ENCODE data around the gene OR51F1. TPM values are rescaled to one million over a fixed set of nuclear protein-coding genes. Genes with fewer than 3 reads are reported as not detected.
"Not testable (repeated sequence)": the region's sequence is repeated elsewhere in the genome, so short reads cannot be mapped to it uniquely, and the experiment has no call there.

OR51F1 gene
- total and polyA plus RNA-seq, 2 of the 4 experiments (the other 2 are of a cell fraction), result not detected

DNA sequence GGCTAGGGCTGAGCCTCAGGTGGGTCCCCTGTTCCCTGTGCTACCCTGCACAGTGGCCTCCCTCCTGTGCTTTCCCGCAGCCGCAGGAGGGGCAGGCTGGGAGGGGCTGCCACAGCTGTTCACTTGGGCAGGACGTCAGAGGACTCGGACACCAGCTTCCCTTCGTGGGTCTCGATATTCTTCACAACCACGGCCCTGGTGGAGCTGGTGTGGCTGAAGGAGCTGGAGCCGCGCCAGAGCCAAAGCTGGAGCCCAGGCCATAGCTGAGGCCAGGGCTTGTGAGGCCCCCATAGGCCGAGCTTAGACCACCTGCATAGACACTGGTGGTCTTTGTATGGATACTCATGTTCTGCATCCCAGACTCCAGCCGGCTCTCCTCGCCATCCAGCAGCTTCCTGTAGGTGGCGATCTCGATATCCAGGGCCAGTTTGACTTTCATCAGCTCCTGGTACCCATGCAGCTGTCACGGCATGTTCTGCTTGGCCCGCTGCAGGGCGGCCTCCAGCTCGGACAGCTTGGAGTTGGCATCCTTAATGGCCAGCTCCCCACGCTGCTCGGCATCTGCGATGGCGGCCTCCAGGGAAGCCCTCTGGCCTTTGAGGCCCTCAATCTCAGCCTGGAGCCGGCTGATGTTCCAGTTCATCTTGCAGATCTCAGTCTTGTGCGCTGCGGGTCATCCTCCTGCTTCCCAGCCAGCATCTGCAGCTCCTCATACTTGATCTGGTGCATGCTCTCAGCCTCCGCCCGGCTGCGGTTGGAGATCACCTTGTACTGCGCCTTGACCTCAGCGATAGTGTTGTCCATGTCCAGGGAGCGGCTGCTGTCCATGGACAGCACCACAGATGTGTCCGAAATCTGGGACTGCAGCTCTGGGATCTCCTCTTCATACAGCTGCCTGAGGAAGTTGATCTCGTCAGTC, 46.9 kb downstream of the OR51F1 start:
- H3K36me3 ChIP-seq (ENCODE audit: control insufficient read depth, insufficient read depth, low read length); H3K4me2 ChIP-seq (ENCODE audit: low read depth, low read length); H3K4me1 ChIP-seq (ENCODE audit: control insufficient read depth, insufficient read depth, low read length); H3K9me1 ChIP-seq (ENCODE audit: insufficient read depth, low read length); H2BK120ac ChIP-seq (ENCODE audit: low read depth, low read length); H3K56ac ChIP-seq (ENCODE audit: extremely low read depth, insufficient read depth, low read length); POLR2A ChIA-PET (ENCODE audit: unreplicated experiment); H3K9me3 ChIP-seq (ENCODE audit: control insufficient read depth, insufficient read depth, low read length); H3K27me3 ChIP-seq (ENCODE audit: control insufficient read depth, insufficient read depth, low read length); H3K9ac ChIP-seq (ENCODE audit: low read depth, low read length); H4K91ac ChIP-seq (ENCODE audit: insufficient read depth, low read depth, low read length); H2BK15ac ChIP-seq (ENCODE audit: low read depth, low read length); H2AFZ ChIP-seq (replicated peaks; ENCODE audit: low read length, poor library complexity); H2AK5ac ChIP-seq (ENCODE audit: low read depth, low read length); DNase-seq; H3K14ac ChIP-seq (replicated peaks; ENCODE audit: low read depth, low read length); H2AK9ac ChIP-seq (replicated peaks; ENCODE audit: low read depth, low read length, poor library complexity); H3K18ac ChIP-seq (ENCODE audit: low read depth, low read length); intact Hi-C loops (cut with micrococcal nuclease); H2BK20ac ChIP-seq (ENCODE audit: low read depth, low read length); dilution Hi-C loops (cut with HindIII; ENCODE audit: low sequenced_read_pairs, unreplicated experiment); in situ Hi-C loops (cut with MboI; ENCODE audit: low sequenced_read_pairs); H3K4ac ChIP-seq (ENCODE audit: low read depth, low read length); BruUV-seq (replicated peaks); H3K79me1 ChIP-seq (ENCODE audit: low read depth in 1 of 2, low read length in 2 of 2); H2BK5ac ChIP-seq (ENCODE audit: low read depth, low read length, poor library complexity, severe bottlenecking); H4K20me1 ChIP-seq (ENCODE audit: insufficient read depth, low read length); H3K27ac ChIP-seq (ENCODE audit: insufficient read depth, low read length); H4K5ac ChIP-seq (ENCODE audit: low read depth, low read length); ATAC-seq (ENCODE audit: low read depth); H4K8ac ChIP-seq (ENCODE audit: low read depth in 2 of 2, low read length in 2 of 2); H3K23ac ChIP-seq (ENCODE audit: low read depth, low read length); CTCF ChIA-PET; H3K4me3 ChIP-seq (ENCODE audit: insufficient read depth, low read depth, low read length): not testable (repeated sequence)
- WGBS, 2 experiments (ENCODE audit: extremely low coverage in 2 of 2, insufficient read length in 1 of 2), result 83% methylated on average over 19 of the region's 33 CpGs; no CpG with 5 or more reads in 1 of the 2 experiments

Small RNA genes within 50 kb of the gene (microRNA-seq; reads per million reads assigned to microRNA genes)
- not detected for gene RF00091 (ENCODE audit: insufficient read depth, insufficient read length)

Small RNA genes within 50 kb of the gene (small RNA-seq; reads per million reads assigned to genes)
- 0 to 0.08 (median 0) reads per million in 5 experiments for gene RF00091

Other genes with a start within 250 kb of the OR51F1 start
- not detected in 2 replicates for gene OR52M1, start 224.7 kb downstream of the OR51F1 start, total RNA-seq (2012; rRNA removed)
- gene OR52M1, start 224.7 kb downstream of the OR51F1 start, polyA plus RNA-seq (2012; rRNA removed), result not detected in 2 replicates
- not detected in 2 replicates for gene OR52I2, start 188.2 kb downstream of the OR51F1 start, total RNA-seq (2012; rRNA removed)
- not detected in 2 replicates for gene OR52I2, start 188.2 kb downstream of the OR51F1 start, polyA plus RNA-seq (2012; rRNA removed)
- gene OR52I1, start 175.9 kb downstream of the OR51F1 start, total RNA-seq (2012; rRNA removed), result not detected in 2 replicates
- not detected in 2 replicates for gene OR52I1, start 175.9 kb downstream of the OR51F1 start, polyA plus RNA-seq (2012; rRNA removed)
- gene TRIM68, start 161.7 kb downstream of the OR51F1 start, total RNA-seq (2012; rRNA removed), result 8.1 and 8.4 TPM in 2 replicates
- 6.5 and 8.1 TPM in 2 replicates for gene TRIM68, start 161.7 kb downstream of the OR51F1 start, polyA plus RNA-seq (2012; rRNA removed)
- not detected in 2 replicates for gene OR51D1, start 132.5 kb downstream of the OR51F1 start, total RNA-seq (2012; rRNA removed)
- gene OR51D1, start 132.5 kb downstream of the OR51F1 start, polyA plus RNA-seq (2012; rRNA removed), result not detected in 2 replicates
- not detected in 2 replicates for gene OR51E1, start 126.0 kb downstream of the OR51F1 start, total RNA-seq (2012; rRNA removed)
- 0.02 TPM in 1 of 2 replicates, not detected in the other for gene OR51E1, start 126.0 kb downstream of the OR51F1 start, polyA plus RNA-seq (2012; rRNA removed)
- 0.56 and 0.72 TPM in 2 replicates for gene OR51E2, start 72.1 kb downstream of the OR51F1 start, total RNA-seq (2012; rRNA removed)
- 0.83 and 1.3 TPM in 2 replicates for gene OR51E2, start 72.1 kb downstream of the OR51F1 start, polyA plus RNA-seq (2012; rRNA removed)
- gene MMP26, start 65.2 kb downstream of the OR51F1 start, total RNA-seq (2012; rRNA removed), result not detected in 2 replicates
- gene MMP26, start 65.2 kb downstream of the OR51F1 start, polyA plus RNA-seq (2012; rRNA removed), result not detected in 2 replicates
- not detected in 2 replicates for gene OR52R1, start 34.4 kb upstream of the OR51F1 start, total RNA-seq (2012; rRNA removed)
- gene OR52R1, start 34.4 kb upstream of the OR51F1 start, polyA plus RNA-seq (2012; rRNA removed), result not detected in 2 replicates
- under 0.01 and 0.18 TPM in 2 replicates for gene OR51F2, start 51.4 kb upstream of the OR51F1 start, total RNA-seq (2012; rRNA removed)
- gene OR51F2, start 51.4 kb upstream of the OR51F1 start, polyA plus RNA-seq (2012; rRNA removed), result not detected in 2 replicates
- not detected in 2 replicates for gene OR51S1, start 79.3 kb upstream of the OR51F1 start, total RNA-seq (2012; rRNA removed)
- not detected in 2 replicates for gene OR51S1, start 79.3 kb upstream of the OR51F1 start, polyA plus RNA-seq (2012; rRNA removed)
- gene OR51T1, start 112.0 kb upstream of the OR51F1 start, total RNA-seq (2012; rRNA removed), result not detected in 2 replicates
- not detected in 2 replicates for gene OR51T1, start 112.0 kb upstream of the OR51F1 start, polyA plus RNA-seq (2012; rRNA removed)
- not detected in 2 replicates for gene OR51A7, start 133.8 kb upstream of the OR51F1 start, total RNA-seq (2012; rRNA removed)
- gene OR51A7, start 133.8 kb upstream of the OR51F1 start, polyA plus RNA-seq (2012; rRNA removed), result not detected in 2 replicates
- gene OR51G2, start 149.4 kb upstream of the OR51F1 start, total RNA-seq (2012; rRNA removed), result not detected in 2 replicates
- not detected in 2 replicates for gene OR51G2, start 149.4 kb upstream of the OR51F1 start, polyA plus RNA-seq (2012; rRNA removed)
- gene OR51G1, start 154.4 kb upstream of the OR51F1 start, total RNA-seq (2012; rRNA removed), result not detected in 2 replicates
- gene OR51G1, start 154.4 kb upstream of the OR51F1 start, polyA plus RNA-seq (2012; rRNA removed), result not detected in 2 replicates
- gene OR51A4, start 177.7 kb upstream of the OR51F1 start, total RNA-seq (2012; rRNA removed), result not detected in 2 replicates
- not detected in 2 replicates for gene OR51A4, start 177.7 kb upstream of the OR51F1 start, polyA plus RNA-seq (2012; rRNA removed)
- gene OR51A2, start 185.8 kb upstream of the OR51F1 start, total RNA-seq (2012; rRNA removed), result not detected in 2 replicates
- not detected in 2 replicates for gene OR51A2, start 185.8 kb upstream of the OR51F1 start, polyA plus RNA-seq (2012; rRNA removed)
- gene OR51L1, start 224.9 kb upstream of the OR51F1 start, total RNA-seq (2012; rRNA removed), result not detected in 2 replicates
- not detected in 2 replicates for gene OR51L1, start 224.9 kb upstream of the OR51F1 start, polyA plus RNA-seq (2012; rRNA removed)